GOT3 (cell line): ENCODE measurements around the gene KRTAP9-2.
"Not testable (repeated sequence)": the region's sequence is repeated elsewhere in the genome, so short reads cannot be mapped to it uniquely, and the experiment has no call there.

Source experiments
- DNase-seq: peaks from one replicate; lab custom pipeline; 2025; ENCODE audit warnings: mixed read lengths; lab: John Stamatoyannopoulos, UW

KRTAP9-2 gene

DNA sequence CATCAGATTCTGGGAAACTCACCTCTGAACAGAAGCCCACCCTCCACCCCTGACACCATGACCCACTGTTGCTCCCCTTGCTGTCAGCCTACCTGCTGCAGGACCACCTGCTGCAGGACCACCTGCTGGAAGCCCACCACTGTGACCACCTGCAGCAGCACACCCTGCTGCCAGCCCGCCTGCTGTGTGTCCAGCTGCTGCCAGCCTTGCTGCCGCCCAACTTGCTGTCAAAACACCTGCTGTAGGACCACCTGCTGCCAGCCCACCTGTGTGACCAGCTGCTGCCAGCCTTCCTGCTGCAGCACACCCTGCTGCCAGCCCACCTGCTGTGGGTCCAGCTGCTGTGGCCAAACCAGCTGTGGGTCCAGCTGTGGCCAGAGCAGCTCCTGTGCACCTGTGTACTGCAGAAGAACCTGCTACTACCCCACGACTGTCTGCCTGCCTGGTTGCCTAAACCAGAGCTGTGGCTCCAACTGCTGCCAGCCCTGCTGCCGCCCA, at the start of gene KRTAP9-2:
KRTAP9-2 (plus strand) TSS at position 51 of the 498 bp plus-strand sequence; CDS start at position 58, 7 bp downstream.
- DNase-seq = not testable (repeated sequence)

DNA sequence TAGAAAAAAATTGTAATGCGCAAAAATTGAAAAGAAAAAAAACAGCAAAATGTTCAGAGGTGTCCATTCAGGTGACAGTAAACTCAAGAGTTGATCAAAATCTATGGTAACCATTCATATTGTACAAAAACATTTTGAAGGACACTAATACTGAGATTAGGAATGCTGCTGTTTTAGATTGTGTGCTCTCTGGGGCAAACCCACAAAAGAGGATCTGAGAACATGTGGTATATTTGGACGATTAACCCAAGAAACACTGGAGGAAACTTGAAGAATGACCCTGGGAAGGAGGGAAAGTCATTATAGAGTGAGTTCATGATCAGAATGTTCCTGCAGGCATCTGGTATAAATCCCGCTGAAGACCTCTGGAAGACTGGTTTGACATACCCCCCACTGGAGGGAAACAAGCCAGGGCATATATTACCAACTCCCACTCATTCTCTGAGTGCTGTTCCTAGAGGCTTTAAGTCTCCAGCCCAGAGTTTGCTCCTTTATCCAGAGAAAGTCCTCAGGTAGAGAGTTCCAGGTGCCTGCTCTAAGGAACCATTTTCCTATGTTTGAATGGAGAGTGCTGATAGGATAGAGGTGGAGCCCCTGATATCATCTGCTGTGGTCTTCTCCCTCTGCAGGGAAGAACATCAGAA, 49.6 kb upstream of the KRTAP9-2 start:
- DNase-seq = no peak

- no peak for DNase-seq
These were observed 48.6 kb upstream of the KRTAP9-2 start, which contains the start of gene KRTAP4-2 for GRCh38 chr17:41177727-41178271. TSS of gene KRTAP4-2 (minus strand) at chr17:41178221. CDS start at chr17:41178164, 57 bp downstream.

DNA sequence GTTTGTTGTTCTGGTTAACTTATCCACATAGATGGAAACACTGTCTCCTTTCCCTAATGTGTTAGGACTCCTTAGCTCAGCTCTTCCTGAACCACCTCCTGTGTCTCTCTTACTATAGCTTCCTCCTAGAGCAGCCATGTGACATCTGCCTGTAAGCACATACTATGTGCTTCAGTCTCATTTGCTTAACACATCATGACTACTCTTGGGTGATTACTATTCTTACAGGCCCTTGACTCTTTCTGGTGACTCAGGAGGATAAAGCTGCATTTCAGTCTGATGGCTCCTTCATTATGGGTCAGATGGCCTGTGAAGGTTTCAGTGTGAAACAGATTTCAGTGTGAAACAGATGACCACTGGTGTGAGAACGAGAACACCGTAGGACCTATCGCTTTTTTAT, 48.1 kb upstream of the KRTAP9-2 start:
- no peak for DNase-seq

GRCh38 chr17:41178843-41179616, 47.4 kb upstream of the KRTAP9-2 start:
- no peak for DNase-seq

GRCh38 chr17:41184480-41184961, 41.9 kb upstream of the KRTAP9-2 start, which contains the start of gene KRTAP4-1:
TSS of gene KRTAP4-1 (minus strand) at chr17:41184911. CDS start at chr17:41184854, 57 bp downstream.
- DNase-seq = no peak

- DNase-seq = no peak
These were observed 41.4 kb upstream of the KRTAP9-2 start for GRCh38 chr17:41185001-41185400.

DNA sequence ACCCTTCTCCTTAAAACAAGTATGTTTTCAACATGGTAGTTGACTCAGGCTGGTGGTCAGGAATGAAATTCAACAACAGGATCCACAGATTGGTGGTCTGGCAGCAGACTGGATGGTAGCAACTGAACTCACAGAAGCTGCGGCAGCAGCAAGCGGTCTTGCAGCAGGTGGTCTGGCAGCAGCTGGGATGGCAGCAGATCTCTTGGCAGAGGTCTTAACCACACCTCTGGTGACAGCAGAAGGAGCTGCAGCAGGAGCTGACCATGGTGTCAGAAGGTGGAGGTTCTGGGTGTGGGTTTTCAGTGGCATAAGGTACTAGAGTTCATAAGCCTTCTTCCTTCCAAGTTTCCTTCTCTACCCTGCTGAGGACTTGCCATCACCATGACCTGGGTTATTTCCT, 39.6 kb upstream of the KRTAP9-2 start:
- DNase-seq = no peak

GRCh38 chr17:41189837-41190318, 36.6 kb upstream of the KRTAP9-2 start, which contains the start of gene KRTAP9-1:
TSS of gene KRTAP9-1 (plus strand) at chr17:41189887. CDS start at chr17:41189887, 0 bp downstream.
- not testable (repeated sequence) for DNase-seq

GRCh38 chr17:41190328-41190727, 36.1 kb upstream of the KRTAP9-2 start:
- no peak for DNase-seq

GRCh38 chr17:41196068-41196467, 30.4 kb upstream of the KRTAP9-2 start:
- no peak for DNase-seq

DNA sequence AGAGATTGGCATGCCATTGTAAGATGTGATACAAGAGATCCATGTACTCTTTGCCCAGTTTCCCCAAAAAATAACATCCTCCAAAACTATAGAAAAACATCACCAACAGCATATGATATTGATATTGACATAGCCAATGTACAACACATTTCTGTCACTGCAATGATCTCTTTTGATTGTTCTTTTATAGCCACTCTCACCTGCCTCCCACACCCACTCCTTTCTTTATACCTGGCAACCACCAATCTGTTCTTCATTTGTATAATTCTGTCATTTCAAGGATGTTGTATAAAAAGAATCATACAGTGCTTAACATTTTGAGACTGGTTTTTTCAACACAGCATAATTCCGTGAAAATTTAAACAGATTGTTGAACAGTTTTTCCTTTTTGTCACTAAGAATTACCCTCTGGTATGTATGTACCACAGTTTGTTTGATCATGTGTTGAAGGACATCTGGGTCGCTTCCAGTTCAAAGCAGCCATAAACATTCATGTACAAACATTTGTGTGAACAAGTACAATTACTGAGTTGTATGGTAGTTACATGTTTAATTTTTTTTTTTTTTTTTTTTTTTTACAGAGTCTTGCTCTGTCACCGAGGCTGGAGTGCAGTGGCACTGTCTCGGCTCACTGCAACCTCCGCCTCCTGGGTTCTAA, 26.9 kb upstream of the KRTAP9-2 start:
- no peak for DNase-seq

GRCh38 chr17:41211845-41212466, 14.5 kb upstream of the KRTAP9-2 start:
- DNase-seq = no peak

GRCh38 chr17:41212524-41213169, 13.8 kb upstream of the KRTAP9-2 start:
- no peak for DNase-seq

DNA sequence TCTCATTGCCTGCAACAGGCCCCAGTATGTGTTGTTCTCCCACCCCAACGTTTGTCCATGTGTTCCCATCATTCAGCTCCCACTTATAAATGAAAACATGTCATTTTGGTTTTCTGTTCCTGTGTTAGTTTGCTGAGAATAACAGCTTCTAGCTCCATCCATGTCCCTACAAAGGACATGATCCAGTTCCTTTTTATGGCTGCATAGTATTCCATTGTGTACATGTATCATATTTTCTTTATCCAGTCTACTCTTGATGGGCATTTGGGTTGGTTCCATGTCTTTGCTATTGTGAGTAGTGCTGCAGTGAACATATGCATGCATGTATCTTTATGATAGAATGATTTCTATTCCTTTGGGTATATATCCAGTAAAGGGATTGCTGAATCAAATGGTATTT, 10.8 kb upstream of the KRTAP9-2 start:
- DNase-seq = no peak

GRCh38 chr17:41223821-41224220, 2.6 kb upstream of the KRTAP9-2 start:
- no peak for DNase-seq

DNA sequence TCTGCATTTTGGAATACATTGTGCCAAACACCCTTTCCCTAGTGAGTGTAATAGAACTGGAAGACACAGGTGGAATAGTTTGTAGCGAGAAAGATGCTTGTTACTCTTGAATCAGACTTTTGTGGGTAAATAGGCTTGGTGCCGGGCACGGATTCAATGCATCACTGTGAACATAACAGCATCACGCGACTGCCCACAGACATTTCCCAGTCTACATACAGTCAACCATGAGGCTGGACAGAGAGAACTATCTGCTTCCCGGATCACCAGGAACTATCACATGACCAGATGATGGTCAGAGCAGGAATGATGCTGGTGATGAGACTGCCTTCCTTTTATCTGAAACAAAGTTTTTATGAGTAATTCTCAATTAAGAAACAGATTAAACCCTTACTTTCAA, 397 bp upstream of the KRTAP9-2 start:
- DNase-seq = no peak

DNA sequence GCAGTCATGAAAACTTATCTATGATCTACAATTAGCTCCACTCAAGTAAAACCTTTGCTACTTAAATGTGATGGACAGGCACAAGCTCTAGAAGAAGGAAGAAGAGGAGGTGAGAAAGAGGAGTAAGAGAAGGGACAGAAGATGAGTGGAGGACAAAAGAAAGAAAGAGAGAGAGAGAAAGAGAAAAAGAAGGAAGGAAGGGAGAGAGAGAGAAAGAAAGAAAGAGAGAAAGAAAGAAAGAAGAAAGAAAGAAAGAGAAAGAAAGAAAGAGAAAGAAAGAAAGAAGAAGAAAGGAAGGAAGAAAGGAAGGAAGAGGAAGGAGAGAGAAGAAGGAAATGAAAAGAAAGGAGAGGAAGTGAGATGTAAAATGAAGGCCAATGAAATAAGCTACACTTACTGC, 3.6 kb downstream of the KRTAP9-2 start:
- DNase-seq = no peak

- DNase-seq = no peak
These were observed 5.3 kb downstream of the KRTAP9-2 start for GRCh38 chr17:41231731-41232130.

- DNase-seq = not testable (repeated sequence)
These were observed 6.1 kb downstream of the KRTAP9-2 start, which contains the start of gene KRTAP9-3 for GRCh38 chr17:41232399-41233105. TSS of gene KRTAP9-3 (plus strand) at chr17:41232449. CDS start at chr17:41232502, 53 bp downstream.
